Measurements from ENCODE around the gene CFAP221.

GRCh38 chr2:119681203-119681867 is 137.1 kb downstream of the CFAP221 start:
- TF ChIP-seq ZNF274 (IDR thresholded peaks at IDR 0.05; ENCODE audit: low read depth, low read length) (no peak), YY1 (IDR thresholded peaks at IDR 0.05; ENCODE audit: insufficient read depth, insufficient read length) (no peak), SUZ12 (IDR thresholded peaks at IDR 0.05; ENCODE audit: extremely low read depth, insufficient read depth, insufficient read length) (no peak)

Data from NT2/D1 (cell line).